Astrocyte of the cerebellum (primary cell): ENCODE data around the gene USP30.

Source experiments
- DNase-seq: peaks from one replicate; pipeline ENCODE4 v3.0.0-alpha.2; 2011; ENCODE audit warnings: low read depth
- H3K4me3 ChIP-seq: 2 replicates; pipeline ENCODE4 v1.5.1; 2011; ENCODE audit warnings: mild to moderate bottlenecking, low read depth, low read length, moderate library complexity
- CTCF ChIP-seq: IDR thresholded peaks from 2 replicates; pipeline ENCODE4 v1.5.1; 2012; ENCODE audit warnings: low read length, low read depth, moderate library complexity, mild to moderate bottlenecking; ENCODE audit errors: missing control alignments
- in situ Hi-C: cut with HindIII; loops from 2 replicates; pipeline ENCODE4 v1.10.0; 2017; ENCODE audit warnings: low sequenced_read_pairs

The USP30 gene

GRCh38 chr12:109131154-109132050, 79.0 kb downstream of the USP30 start:
- no peak for DNase-seq
- in situ Hi-C loops = no loop called here
- TF ChIP-seq CTCF = no peak
- H3K4me3 ChIP-seq = no peak overlapping the region

- in situ Hi-C loops = no loop called here
- no peak overlapping the region for H3K4me3 ChIP-seq
- no peak for DNase-seq
- TF ChIP-seq CTCF = peak; percentile 51
Observed at GRCh38 chr12:109134186-109134917, 82.0 kb downstream of the USP30 start.

GRCh38 chr12:109137055-109137454, 84.7 kb downstream of the USP30 start:
- no peak for TF ChIP-seq CTCF
- H3K4me3 ChIP-seq = no peak overlapping the region
- in situ Hi-C loops = no loop called here
- no peak for DNase-seq
